Choroid plexus epithelial cell (primary cell): Measurements from ENCODE around the gene HNRNPAB.

Experiments
- DNase-seq: peaks from one replicate; pipeline ENCODE4 v3.0.0-alpha.2; 2010; ENCODE audit warnings: low read depth
- H3K4me3 ChIP-seq: 2 replicates; pipeline ENCODE4 v1.5.1; 2011; ENCODE audit warnings: low read depth, mild to moderate bottlenecking, control low read depth, low read length, moderate library complexity
- TF ChIP-seq, protein P1 (sequence below): conservative IDR thresholded peaks from 2 replicates; pipeline ENCODE4 v1.5.1; 2011; ENCODE audit warnings: low read depth, mild to moderate bottlenecking, control low read depth, inconsistent platforms, low read length, moderate library complexity

HNRNPAB gene

DNA sequence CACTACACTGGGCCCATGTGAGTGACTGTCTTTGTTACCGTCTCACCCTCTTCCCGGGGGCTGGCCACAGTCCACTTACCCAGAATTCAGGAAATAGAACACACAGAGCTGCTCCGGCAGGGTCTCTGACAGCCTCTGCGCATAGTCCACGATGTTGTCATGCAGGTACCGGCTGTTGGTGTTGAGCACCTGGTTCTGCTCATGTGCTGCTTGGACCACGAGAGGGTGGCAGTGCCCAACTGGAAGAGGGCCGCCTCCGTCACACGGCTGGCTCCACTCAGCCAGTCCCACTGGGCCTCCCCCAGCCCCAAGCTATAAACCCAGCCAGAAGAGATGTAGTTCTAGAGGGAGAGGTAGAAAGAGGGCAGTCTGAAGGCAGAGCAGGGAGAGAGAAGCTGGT, 25.5 kb downstream of the HNRNPAB start:
- H3K4me3 ChIP-seq = no peak overlapping the region
- TF ChIP-seq, protein P1, sequence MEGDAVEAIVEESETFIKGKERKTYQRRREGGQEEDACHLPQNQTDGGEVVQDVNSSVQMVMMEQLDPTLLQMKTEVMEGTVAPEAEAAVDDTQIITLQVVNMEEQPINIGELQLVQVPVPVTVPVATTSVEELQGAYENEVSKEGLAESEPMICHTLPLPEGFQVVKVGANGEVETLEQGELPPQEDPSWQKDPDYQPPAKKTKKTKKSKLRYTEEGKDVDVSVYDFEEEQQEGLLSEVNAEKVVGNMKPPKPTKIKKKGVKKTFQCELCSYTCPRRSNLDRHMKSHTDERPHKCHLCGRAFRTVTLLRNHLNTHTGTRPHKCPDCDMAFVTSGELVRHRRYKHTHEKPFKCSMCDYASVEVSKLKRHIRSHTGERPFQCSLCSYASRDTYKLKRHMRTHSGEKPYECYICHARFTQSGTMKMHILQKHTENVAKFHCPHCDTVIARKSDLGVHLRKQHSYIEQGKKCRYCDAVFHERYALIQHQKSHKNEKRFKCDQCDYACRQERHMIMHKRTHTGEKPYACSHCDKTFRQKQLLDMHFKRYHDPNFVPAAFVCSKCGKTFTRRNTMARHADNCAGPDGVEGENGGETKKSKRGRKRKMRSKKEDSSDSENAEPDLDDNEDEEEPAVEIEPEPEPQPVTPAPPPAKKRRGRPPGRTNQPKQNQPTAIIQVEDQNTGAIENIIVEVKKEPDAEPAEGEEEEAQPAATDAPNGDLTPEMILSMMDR = no peak
- no peak for DNase-seq

DNA sequence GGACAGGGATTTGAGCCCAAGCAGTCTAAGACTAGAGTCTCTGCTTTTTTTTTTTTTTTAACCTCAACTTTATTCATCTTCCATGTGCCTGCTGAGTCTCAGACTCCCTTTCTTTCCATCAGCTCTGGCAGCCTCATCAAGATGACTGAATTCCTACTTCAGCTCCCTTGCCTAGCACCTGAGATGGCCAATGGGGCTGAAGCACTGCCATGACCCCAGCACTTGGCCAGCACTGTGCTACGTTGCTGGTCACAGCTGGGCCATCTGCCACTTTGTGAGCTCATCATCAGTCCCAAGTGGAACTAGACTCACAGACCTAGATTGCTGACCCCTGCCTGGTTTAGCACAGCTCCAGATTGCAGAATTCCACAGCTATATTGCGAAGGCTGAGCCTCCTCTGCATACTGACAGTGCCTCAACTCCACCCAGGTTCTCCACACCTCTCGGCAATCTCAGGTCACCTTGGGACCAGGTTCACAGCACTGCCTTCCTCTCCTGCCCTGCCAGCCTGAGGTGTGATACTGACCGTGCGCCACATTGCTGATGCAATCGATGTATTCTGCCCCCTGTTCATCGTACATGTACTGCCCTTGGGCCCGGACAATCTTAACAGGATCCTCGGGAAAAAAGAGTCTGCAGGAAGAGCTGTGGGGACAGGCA, 26.7 kb downstream of the HNRNPAB start:
- TF ChIP-seq, protein P1 = no peak
- DNase-seq = peak; percentile 48
- H3K4me3 ChIP-seq = peak overlapping the region; percentile 90

DNA sequence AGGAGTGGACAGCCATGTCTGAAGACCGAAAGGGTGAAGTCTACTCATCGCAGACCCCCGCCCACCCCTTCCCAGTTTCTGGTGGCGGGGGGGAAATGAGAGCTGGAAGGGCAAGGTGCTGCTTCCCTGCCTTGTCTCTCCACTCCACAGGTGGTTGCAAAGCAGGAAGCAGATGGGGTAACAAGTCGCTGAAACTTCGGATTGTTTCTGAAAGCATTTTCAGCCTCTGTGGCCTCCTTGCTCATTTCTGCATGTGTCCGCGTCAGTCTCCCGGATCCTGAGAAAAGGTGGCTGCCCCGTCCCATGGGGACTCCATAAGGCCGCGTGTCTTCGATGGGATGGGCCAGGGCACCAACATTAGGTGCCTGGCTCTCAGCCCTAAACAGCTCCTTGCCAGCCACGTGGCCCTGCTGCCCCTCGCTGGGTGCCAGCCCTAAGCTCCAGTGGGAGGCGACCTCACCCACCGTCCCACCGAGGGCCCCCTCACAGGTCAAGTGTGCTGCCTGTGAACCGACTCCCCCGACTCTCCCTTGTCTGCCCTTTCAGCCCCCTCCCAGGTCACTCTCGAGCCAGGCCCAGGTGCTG, 27.3 kb downstream of the HNRNPAB start:
- H3K4me3 ChIP-seq = peak overlapping the region; percentile 90
- DNase-seq = no peak
- TF ChIP-seq, protein P1 = no peak

DNA sequence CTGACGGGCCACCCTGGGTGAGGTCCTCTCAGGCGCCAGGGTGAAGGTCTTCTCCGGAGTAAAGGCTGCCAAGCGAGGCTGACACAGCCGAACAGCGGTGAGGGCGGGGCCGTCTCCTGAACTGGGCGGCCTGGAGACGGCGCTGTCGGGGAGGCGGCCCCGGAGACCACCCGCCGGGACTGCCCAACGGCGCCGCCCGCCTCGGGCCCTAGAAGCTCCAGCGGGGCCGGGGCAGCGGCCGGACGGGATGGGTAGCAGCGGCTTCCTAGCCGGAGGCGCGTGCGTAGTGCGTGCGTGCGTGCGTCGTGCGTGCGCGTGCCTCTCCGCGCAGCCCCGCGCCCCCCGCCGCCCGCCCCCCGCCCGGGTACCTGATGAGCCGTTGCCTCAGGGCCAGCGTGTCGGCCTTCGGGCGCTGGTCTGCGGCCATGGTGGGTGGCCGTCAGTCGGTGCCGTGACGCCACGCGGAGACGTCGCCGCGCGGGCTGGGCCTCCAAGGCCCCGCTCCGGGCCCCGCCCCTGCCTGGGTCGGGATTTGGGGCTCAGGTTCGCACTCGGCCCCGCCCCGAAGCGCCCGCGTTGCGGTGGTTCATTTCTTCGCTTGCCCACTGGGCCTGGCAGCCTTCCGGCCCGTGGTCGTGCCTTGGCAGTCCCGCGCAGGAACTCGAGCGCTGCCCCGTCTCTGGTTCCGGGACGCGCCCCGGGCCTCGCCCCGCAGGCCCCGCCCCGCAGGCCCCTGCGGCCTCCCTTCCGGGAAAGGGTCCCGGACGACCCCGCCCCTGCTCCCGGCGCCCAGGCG, 28.0 kb downstream of the HNRNPAB start, which contains the start of gene PHYKPL:
PHYKPL (minus strand) TSS at position 679 of the 796 bp plus-strand sequence; CDS start at position 427, 252 bp downstream.
- TF ChIP-seq, protein P1 = no peak
- H3K4me3 ChIP-seq = peak within 1 kb of the TSS; percentile 90
- DNase-seq = peak; percentile 70

DNA sequence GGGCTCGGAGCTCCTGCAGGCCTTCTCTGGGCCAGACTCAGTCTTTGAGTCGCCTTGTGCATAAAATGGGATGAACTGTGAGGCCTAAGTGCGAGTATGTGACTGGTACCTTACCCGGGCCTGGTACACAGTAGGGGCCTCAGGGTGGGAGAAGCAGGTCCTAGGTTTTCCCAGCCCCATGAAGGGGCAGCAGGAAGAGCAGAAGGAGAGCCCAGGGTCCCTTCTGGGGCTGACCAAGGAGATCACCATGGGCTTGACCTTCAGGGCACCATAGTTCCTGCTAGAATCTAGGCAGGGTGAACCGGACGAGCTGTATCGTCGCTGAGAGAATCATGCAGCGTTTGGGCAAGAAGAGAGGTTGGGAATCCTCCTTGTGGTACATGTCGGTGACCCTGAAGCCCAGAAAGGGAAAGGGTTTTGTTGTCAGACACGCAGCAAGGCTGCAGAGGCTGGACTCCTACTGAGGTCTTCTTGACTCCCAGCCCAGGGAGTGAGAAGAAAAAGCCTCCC, 28.6 kb downstream of the HNRNPAB start:
- DNase-seq = no peak
- H3K4me3 ChIP-seq = peak overlapping the region; percentile 90
- TF ChIP-seq, protein P1 = no peak

DNA sequence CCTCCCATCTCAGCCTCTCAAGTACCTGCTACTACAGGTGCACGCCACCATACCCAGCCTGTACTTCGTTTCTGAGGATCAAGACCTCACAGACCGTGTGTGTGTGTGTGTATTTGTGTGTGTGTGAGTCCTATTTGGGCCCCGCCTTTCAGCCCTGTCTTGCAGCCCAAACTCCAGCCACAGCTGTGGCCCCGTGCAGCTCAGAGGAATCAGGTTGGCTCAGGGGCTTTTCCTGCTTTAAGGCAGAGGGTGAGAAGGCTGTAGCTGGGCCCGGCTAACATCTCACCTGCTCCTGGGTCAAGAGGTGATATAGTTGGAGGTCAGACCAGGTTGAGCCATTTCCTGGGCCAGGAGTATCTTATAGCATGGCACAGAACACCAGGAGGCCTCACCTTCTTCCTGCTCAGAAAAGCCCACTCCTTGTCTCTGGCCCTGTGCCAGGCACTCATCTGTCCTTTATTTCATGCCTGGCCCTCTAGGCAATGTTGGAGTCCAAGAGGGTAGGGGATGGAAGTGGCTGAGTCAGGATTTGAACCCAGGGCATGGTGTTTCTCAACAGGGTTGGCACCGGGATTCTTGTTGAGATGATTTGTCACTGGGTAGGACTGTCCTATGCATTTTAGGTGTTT, 29.9 kb downstream of the HNRNPAB start:
- no peak for DNase-seq
- TF ChIP-seq, protein P1 = no peak
- no peak overlapping the region for H3K4me3 ChIP-seq
